ENCODE data around the gene OGFRL1. TPM values are rescaled to one million over a fixed set of nuclear protein-coding genes. Genes with fewer than 3 reads are reported as not detected.

OGFRL1 gene
- polyA plus RNA-seq, 1 donor from 2014 or later, result 8.3 TPM

DNA sequence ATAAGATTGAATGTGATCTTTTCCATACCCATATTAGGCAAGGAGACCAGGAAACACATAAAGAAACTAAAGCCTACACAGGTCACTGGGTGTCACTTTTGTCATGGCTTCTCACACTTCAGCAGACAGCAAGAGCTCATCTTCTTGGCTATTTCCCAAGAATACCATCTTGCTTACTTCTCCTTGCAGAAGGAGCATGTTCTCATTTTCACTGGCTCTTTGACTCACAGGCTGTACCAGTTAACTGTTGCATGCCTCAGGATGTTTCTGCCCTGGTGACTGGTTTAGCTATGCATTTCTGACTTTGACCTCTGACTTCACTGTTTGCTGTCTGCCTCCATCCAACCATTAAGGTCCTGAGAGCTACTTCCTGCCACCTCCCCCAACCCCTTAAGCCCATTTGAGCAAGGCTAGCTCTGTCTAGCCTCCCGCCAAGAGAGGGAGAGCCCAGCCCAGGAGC lies 40.3 kb upstream of the OGFRL1 start:
- no peak overlapping the region for H3K4me2 ChIP-seq (ENCODE audit: low read length)

DNA sequence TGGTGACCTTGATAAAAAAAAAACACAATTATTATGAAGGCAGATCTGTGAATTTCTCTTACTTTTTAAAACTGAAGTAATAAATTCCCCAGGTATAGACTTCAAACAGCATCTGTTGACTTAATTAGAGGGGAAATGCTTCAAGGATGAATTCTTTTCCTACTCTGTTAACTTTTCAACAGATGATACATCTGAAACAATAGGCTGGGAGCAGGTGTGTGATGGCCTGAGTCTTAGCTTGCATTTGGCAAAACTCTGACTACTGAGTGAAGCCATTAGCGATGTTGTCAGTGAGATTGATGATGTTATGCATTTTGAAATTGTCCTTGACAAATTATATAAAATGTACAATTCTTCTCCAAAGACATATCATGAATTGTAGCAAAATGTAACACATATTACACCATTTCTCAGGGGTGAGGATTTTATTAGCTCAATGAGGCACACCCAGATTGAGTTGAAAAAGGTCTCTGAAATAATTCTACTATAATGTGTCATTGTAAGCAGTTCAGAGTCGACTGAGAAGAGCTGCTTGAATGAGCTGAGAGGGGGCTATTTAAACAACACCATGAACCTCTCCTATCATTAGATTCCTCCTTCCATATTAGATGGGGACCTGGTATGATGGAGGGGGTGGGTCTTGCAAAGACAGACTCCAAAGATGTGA lies 39.6 kb upstream of the OGFRL1 start:
- H3K79me2 ChIP-seq (replicated peaks; ENCODE audit: insufficient read depth, low read length), result no peaks in the 10 kb centered on the region
- H4K20me1 ChIP-seq (ENCODE audit: insufficient read depth), result no peaks in the 10 kb centered on the region
- TF ChIP-seq, protein P1, sequence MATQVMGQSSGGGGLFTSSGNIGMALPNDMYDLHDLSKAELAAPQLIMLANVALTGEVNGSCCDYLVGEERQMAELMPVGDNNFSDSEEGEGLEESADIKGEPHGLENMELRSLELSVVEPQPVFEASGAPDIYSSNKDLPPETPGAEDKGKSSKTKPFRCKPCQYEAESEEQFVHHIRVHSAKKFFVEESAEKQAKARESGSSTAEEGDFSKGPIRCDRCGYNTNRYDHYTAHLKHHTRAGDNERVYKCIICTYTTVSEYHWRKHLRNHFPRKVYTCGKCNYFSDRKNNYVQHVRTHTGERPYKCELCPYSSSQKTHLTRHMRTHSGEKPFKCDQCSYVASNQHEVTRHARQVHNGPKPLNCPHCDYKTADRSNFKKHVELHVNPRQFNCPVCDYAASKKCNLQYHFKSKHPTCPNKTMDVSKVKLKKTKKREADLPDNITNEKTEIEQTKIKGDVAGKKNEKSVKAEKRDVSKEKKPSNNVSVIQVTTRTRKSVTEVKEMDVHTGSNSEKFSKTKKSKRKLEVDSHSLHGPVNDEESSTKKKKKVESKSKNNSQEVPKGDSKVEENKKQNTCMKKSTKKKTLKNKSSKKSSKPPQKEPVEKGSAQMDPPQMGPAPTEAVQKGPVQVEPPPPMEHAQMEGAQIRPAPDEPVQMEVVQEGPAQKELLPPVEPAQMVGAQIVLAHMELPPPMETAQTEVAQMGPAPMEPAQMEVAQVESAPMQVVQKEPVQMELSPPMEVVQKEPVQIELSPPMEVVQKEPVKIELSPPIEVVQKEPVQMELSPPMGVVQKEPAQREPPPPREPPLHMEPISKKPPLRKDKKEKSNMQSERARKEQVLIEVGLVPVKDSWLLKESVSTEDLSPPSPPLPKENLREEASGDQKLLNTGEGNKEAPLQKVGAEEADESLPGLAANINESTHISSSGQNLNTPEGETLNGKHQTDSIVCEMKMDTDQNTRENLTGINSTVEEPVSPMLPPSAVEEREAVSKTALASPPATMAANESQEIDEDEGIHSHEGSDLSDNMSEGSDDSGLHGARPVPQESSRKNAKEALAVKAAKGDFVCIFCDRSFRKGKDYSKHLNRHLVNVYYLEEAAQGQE (IDR thresholded peaks at IDR 0.05; ENCODE audit: borderline replicate concordance), result no peak
- TF ChIP-seq, protein P2, sequence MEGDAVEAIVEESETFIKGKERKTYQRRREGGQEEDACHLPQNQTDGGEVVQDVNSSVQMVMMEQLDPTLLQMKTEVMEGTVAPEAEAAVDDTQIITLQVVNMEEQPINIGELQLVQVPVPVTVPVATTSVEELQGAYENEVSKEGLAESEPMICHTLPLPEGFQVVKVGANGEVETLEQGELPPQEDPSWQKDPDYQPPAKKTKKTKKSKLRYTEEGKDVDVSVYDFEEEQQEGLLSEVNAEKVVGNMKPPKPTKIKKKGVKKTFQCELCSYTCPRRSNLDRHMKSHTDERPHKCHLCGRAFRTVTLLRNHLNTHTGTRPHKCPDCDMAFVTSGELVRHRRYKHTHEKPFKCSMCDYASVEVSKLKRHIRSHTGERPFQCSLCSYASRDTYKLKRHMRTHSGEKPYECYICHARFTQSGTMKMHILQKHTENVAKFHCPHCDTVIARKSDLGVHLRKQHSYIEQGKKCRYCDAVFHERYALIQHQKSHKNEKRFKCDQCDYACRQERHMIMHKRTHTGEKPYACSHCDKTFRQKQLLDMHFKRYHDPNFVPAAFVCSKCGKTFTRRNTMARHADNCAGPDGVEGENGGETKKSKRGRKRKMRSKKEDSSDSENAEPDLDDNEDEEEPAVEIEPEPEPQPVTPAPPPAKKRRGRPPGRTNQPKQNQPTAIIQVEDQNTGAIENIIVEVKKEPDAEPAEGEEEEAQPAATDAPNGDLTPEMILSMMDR (IDR thresholded peaks at IDR 0.05; ENCODE audit: poor library complexity, severe bottlenecking), result no peak
- TF ChIP-seq MXI1 (conservative IDR thresholded peaks at IDR 0.05; ENCODE audit: poor library complexity, severe bottlenecking), result no peak
- TF ChIP-seq EP300 (conservative IDR thresholded peaks at IDR 0.05; ENCODE audit: poor library complexity, severe bottlenecking), result no peak
- no peak for TF ChIP-seq EZH2 (IDR thresholded peaks at IDR 0.05; ENCODE audit: borderline replicate concordance, insufficient read depth, low read length, poor library complexity, severe bottlenecking)
- TF ChIP-seq TAF1 (IDR thresholded peaks at IDR 0.05; ENCODE audit: low read depth), result no peak
- no peak for TF ChIP-seq POLR2AphosphoS5 (IDR thresholded peaks at IDR 0.05)
- TF ChIP-seq RAD21 (conservative IDR thresholded peaks at IDR 0.05), result no peak
- TF ChIP-seq SMC3 (conservative IDR thresholded peaks at IDR 0.05; ENCODE audit: poor library complexity), result no peak
- no peaks in the 10 kb centered on the region for H3K9me3 ChIP-seq (ENCODE audit: low read length)
- H3K36me3 ChIP-seq (ENCODE audit: insufficient read depth, low read length), result no peaks in the 10 kb centered on the region
- H3K9ac ChIP-seq (ENCODE audit: low read length), result no peak overlapping the region
- no peaks in the 10 kb centered on the region for H3K27me3 ChIP-seq (ENCODE audit: insufficient read depth, low read depth, low read length)
- no peak overlapping the region for H3K4me2 ChIP-seq (ENCODE audit: low read length)
- no peaks in the 10 kb centered on the region for H3K9me2 ChIP-seq (ENCODE audit: insufficient read depth, low read length)
- no peaks in the 10 kb centered on the region for H3F3A ChIP-seq (ENCODE audit: insufficient read depth, low read length, poor library complexity, severe bottlenecking)
- H2AFZ ChIP-seq (ENCODE audit: low read depth, low read length), result no peak overlapping the region
- H3K27ac ChIP-seq (ENCODE audit: low read length), result no peak overlapping the region
- H3K4me3 ChIP-seq (ENCODE audit: low read length), result no peak overlapping the region

More for the DNA sequence above, 40.3 kb upstream of the OGFRL1 start:
- TF ChIP-seq EP300 (conservative IDR thresholded peaks at IDR 0.05; ENCODE audit: poor library complexity, severe bottlenecking) (no peak), RAD21 (conservative IDR thresholded peaks at IDR 0.05) (no peak), EZH2 (IDR thresholded peaks at IDR 0.05; ENCODE audit: borderline replicate concordance, insufficient read depth, low read length, poor library complexity, severe bottlenecking) (no peak)
- TF ChIP-seq, protein P2 (IDR thresholded peaks at IDR 0.05; ENCODE audit: poor library complexity, severe bottlenecking), result no peak
- TF ChIP-seq, protein P1 (IDR thresholded peaks at IDR 0.05; ENCODE audit: borderline replicate concordance), result no peak
- no peaks in the 10 kb centered on the region for H3F3A ChIP-seq (ENCODE audit: insufficient read depth, low read length, poor library complexity, severe bottlenecking)
- no peaks in the 10 kb centered on the region for H3K9me3 ChIP-seq (ENCODE audit: low read length)
- no peaks in the 10 kb centered on the region for H3K27me3 ChIP-seq (ENCODE audit: insufficient read depth, low read depth, low read length)
- no peaks in the 10 kb centered on the region for H3K36me3 ChIP-seq (ENCODE audit: insufficient read depth, low read length)
- no peaks in the 10 kb centered on the region for H3K79me2 ChIP-seq (replicated peaks; ENCODE audit: insufficient read depth, low read length)
- H4K20me1 ChIP-seq (ENCODE audit: insufficient read depth), result no peaks in the 10 kb centered on the region
- H3K9me2 ChIP-seq (ENCODE audit: insufficient read depth, low read length), result no peaks in the 10 kb centered on the region
- H3K4me3 ChIP-seq (ENCODE audit: low read length), result no peak overlapping the region
- H3K27ac ChIP-seq (ENCODE audit: low read length), result no peak overlapping the region
- no peak overlapping the region for H2AFZ ChIP-seq (ENCODE audit: low read depth, low read length)
- no peak overlapping the region for H3K9ac ChIP-seq (ENCODE audit: low read length)
